Activated CD8-positive, alpha-beta memory T cell treated with anti-CD3 and anti-CD28 coated beads, Interleukin-2, amount 50 U/mL, for 1 hour (primary cell): ENCODE data around the gene TET3.

Source experiments
- DNase-seq: peaks from one replicate; pipeline ENCODE4 v3.0.0-alpha.2; 2020; ENCODE audit errors: extremely low read depth

Gene TET3

GRCh38 chr2:74005786-74006185 lies 21.1 kb downstream of the TET3 start:
- DNase-seq, result no peak

- no peak for DNase-seq
These were observed 21.7 kb downstream of the TET3 start for GRCh38 chr2:74006459-74006858.

- DNase-seq, result no peak
These were observed 22.4 kb downstream of the TET3 start for GRCh38 chr2:74007121-74007520.

DNA sequence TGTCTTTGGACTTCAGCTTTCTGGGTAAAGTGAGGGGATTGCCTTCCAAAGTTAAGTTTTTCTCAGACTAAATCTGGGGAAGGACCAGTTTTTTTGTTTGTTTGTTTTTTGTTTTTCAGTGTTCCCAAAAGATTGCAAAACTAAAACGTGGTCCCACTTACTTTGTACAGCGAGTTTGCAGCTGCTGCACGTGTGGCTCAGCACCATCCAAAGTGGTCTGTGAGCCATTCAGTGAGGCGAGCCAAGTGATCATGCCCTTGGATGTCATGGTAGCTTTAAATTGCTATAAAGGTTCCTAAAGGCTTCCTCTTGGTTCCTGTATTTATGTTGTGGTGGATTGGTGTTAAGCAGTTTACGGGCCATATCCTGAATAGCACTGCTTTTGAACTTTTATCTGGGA lies 23.0 kb downstream of the TET3 start:
- no peak for DNase-seq

GRCh38 chr2:74008761-74009395 lies 24.2 kb downstream of the TET3 start:
- DNase-seq, result no peak

DNA sequence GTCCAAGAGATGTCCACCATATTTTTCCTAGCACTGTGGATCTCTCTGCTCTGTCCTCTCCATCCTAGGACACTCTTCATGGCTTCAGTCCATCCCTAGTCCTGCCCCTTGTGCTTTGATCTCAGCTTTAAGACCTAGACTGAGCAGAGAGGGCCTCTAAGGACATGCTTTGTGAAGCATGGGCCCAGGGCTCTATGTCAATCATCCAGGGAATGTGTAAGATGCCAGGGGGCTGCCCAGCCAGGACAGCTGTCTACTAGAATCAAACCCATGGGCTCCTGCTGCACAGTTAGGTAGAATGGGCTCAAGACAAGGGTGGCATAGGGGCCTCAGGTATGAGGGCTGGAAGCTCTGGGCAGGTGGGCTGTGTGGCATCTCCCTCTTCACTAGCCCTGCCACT lies 24.9 kb downstream of the TET3 start:
- no peak for DNase-seq

- no peak for DNase-seq
These were observed 25.4 kb downstream of the TET3 start for GRCh38 chr2:74010087-74010541.

GRCh38 chr2:74011246-74011645 lies 26.5 kb downstream of the TET3 start:
- no peak for DNase-seq

DNA sequence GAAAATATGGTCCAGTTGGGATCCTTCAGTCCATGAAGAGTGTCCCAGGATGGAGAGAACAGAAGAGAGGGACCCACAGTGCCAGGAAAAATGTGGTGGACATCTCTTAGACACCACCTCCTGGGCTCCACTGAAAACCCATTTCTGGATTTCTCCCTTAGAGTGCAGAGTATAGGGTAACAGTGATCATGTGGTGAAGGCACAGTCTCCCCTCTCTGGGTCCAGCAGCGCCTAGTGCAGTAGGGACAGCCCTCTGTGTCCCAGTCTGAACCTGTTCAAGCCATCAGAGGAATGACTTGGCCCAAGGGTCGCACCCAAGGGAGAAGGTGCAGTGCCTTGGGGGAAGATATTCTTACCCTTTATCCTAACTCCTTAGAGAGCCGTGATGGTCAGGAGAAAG lies 30.1 kb downstream of the TET3 start:
- DNase-seq, result no peak

DNA sequence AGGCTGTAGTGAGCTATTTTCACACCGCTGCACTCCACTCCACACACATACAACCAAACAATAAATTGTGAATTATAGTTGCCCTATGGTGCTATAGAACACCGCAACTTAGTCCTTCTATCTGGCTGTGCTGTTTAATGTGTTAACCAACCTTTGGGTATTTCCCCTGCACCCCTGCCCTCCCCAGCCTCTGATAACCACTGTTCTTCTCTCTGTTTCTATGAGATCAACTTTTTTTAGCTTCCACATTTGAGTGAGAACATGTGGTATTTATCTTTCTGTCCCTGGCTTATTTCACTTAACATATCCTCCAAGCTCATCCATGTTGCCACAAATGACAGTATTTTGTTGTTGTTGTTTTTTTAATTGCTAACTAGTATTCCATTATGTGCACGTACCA lies 32.5 kb downstream of the TET3 start:
- DNase-seq, result no peak

- DNase-seq, result no peak
These were observed 34.8 kb downstream of the TET3 start for GRCh38 chr2:74019516-74019915.

GRCh38 chr2:74020702-74021406 lies 36.1 kb downstream of the TET3 start:
- no peak for DNase-seq

DNA sequence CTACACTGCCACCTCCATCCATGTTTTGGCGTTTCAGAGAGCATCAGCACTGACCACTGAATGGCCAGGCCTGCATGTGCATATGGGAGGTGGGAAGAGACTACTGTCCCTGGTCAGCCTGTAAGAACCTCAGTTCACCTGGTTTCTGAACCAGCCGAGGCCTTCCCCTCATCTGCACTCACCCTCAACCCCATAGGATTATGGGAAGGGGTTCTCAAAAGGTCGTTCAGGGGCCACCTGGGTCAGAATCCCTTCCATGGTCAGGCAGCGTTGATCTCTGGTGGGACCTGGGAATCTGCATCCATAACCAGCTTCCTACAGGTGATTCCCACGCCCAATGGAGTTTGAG lies 36.7 kb downstream of the TET3 start:
- DNase-seq, result no peak

- no peak for DNase-seq
These were observed 39.5 kb downstream of the TET3 start for GRCh38 chr2:74024216-74024615.

GRCh38 chr2:74025971-74026612 lies 41.4 kb downstream of the TET3 start:
- no peak for DNase-seq

DNA sequence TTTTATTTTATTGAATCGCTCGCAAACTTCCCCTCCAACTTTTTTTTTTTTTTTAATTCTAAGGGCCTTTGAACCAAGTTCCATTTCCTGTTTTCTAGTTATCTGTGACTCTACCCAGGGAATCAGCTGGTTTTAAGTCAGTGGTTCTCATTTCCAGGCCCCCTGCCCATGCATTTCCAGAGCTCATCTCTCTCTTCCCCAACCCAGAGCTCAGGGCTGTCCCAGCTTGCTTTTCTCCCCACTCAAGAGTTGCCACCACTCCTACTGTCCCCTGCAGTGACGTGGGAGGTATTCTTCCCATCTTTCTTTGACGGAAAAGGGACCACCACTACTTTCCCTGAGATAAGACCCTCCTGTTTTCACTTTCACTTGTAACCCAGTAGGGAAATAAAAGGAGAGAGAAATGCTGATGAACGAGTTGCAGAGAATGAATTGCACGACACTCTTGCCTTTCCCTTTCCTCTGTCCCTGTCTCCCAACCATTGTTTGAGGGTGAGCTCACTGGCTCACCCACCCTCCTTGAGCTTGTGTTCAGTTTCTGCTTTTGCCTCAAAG lies 42.1 kb downstream of the TET3 start:
- no peak for DNase-seq

GRCh38 chr2:74027496-74027895 lies 42.8 kb downstream of the TET3 start:
- DNase-seq, result no peak

DNA sequence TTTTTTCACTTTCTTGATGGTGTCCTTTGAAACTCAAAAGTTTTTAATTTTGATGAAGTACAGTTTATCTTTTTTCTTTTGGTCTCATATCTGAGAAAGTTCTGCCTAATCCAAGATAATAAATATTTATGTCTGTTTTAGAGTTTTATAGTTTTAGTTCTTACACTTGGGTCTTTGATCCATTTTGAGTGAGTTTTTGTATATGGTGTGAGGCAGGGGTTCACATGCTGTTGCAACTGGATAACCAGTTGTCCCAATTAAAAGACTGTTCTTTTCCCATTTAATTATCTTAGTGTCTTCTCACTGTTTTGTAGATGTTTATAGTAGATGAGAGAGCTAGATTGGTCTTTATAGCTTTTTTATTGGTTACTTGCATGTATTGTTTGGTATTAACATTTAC lies 43.6 kb downstream of the TET3 start:
- DNase-seq, result no peak

DNA sequence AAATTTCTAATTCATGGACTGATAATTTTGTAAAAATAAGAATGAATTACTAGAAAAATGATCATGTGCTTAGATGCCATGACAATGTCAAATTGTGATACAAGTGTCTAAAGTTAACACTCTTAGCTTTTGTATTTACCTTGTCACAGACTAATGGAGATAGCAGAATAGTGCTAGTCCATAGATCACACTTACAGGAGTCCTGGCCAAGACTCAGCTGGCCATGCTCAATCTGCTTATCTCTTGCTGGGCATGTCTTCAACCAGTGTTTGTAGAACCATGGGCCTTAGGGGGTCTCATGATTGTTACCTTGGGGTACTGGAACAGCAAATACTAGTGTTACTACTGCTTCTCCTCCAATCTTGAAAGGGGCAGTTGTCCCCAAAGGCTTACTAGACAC lies 44.0 kb downstream of the TET3 start:
- no peak for DNase-seq

DNA sequence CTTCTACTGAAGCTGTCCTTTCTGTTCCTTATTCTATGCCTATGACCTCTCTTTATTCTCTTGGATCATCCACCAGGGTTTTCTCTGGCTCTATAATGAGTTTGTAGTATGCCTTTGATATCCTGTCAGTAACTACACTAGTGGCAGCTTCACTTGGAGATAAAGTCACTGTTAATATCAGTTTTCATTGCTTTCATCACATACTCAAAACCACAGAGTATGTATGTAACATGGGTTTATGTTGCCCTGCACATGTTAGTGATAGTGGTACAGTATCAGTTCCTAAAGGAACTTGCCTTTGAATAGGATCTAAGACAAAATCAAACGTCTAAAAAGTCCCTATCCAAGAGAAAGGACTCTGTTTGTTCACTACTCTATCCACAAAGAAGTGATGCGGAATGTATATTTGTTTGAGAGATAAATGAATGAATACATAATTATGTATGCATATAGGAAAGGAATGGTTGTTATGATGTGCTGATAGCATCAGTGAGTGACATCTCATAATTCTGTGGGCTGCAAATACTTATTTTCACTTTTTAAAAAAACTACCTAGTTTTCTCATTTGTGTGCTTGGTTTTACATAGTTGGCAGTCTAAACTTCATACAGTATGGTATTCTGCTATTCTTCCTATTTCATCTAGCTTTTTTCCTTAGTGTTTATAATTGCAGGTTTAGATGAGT lies 45.1 kb downstream of the TET3 start:
- DNase-seq, result no peak

DNA sequence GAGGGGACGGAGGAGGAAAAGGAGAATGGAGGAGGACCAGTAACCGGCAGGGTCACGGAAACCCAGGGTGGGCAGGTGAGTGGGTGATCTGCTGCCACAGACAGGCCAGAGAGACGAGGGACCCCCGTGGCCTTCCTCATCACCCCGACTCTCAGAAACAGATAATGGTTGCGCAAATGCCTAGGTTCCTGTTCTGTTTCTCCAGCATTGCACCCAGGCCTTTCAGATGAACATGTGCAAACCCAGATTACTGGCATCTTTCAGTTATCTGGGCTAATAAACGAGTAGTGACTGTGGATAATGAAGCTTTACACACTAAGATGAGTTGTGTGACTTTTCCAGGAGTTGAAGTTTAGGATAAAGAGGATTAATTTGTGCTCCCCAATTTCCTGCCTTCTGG lies 46.5 kb downstream of the TET3 start:
- DNase-seq, result no peak

DNA sequence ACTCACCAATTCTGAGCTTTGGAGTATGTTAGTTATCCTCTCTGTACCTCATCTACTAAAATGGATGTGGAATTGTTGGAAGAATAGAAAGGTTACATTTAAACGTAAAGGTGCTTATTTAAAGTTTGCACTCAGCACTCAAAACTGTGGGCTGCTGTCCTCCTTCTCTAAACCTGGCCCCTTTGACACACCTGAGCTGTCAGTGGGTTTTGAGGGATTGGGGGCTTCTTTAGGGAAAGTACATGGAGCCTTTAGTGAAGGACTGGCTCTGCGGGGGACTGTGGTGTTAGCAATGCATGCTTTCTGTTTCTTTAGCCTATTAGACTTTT lies 47.2 kb downstream of the TET3 start:
- no peak for DNase-seq

DNA sequence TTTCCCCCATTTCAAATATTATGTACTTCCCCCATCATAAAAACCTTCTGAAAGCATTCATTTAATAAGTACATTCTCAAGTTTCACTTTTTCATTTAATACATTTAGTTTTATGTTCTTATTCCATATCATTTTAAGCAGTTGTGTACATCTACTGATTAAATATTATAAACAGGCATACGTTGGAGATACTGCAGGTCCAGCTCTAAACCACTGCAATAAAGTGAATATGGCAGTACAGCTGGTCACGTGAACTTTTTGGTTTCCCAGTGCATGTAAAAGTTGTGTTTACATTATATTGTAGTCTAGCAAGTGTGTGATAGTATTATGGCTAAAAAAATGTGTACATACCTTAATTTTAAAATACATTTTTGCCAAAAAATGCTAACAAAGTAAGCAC lies 48.7 kb downstream of the TET3 start:
- no peak for DNase-seq
